ENCODE results near the gene FRS2.

GRCh38 chr12:69595689-69596088, 125.5 kb downstream of the FRS2 start:
- no peak for TF ChIP-seq EZH2 (IDR thresholded peaks at IDR 0.05; ENCODE audit: low read length, unreplicated experiment)
- 0 out of 2 replicates have a peak, but pooled peaks have one; percentile 17 for TF ChIP-seq CTCF (conservative IDR thresholded peaks at IDR 0.05; ENCODE audit: low read depth, low read length)
- no peak for TF ChIP-seq EZH2phosphoT487 (IDR thresholded peaks at IDR 0.05; ENCODE audit: borderline replicate concordance, low read length)

Measured in PC-3 (cell line).